T follicular helper cell (primary cell): ENCODE results near the gene KRT84.
"Not testable (repeated sequence)": the region's sequence is repeated elsewhere in the genome, so short reads cannot be mapped to it uniquely, and the experiment has no call there.

ENCODE experiments used
- DNase-seq: peaks from one replicate; pipeline ENCODE4 v3.0.0-alpha.2; 2020; ENCODE audit warnings: low read depth

KRT84 gene

DNA sequence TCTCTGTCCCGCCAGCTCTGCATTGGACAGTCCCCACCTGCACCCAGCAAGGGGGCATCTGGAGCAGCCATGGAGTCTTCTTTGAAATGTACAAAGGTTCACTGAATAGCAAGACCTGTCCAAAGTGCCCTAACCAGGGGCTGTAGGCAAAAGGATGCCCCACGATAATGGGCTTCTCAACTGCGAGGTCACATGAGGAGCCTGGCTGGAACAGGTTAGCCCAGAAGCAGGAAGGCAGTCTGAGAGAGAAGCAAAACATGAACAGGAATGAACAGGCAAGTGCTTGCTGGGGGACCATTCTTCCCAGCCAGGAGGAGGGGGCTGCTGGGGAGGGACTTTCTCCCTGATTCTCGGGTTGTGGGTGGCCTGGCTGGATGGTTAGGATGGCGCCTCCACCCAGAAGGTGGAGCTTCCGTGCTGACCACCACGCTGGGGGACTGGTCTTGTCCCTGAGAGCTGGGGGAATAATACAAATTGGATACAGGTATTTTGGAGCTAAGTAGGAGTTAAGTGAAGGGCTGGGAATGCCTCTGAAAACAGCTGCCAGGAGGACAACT, 25.3 kb downstream of the KRT84 start:
- DNase-seq = no peak

DNA sequence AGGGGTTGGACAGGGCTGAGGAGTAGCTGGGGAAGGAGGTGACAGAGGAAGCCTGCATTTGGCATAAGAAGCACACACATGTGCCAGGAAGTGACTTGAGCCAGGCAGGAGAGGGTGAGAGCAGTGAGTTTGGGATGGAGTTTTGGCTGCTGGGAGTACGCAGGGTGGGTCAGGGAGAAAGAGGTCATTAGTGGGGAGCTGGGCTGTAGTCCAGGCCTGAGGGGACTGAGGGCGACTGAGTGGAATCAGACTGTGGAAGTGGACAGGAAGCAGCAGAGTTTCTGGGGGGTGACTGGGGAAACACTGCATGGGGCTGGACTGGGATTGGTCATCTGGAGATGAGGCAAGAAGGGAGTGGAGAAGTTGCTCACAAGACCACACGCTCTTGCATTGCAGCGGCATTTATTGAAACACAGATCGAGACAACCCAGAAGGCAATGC, 25.8 kb downstream of the KRT84 start:
- no peak for DNase-seq

DNA sequence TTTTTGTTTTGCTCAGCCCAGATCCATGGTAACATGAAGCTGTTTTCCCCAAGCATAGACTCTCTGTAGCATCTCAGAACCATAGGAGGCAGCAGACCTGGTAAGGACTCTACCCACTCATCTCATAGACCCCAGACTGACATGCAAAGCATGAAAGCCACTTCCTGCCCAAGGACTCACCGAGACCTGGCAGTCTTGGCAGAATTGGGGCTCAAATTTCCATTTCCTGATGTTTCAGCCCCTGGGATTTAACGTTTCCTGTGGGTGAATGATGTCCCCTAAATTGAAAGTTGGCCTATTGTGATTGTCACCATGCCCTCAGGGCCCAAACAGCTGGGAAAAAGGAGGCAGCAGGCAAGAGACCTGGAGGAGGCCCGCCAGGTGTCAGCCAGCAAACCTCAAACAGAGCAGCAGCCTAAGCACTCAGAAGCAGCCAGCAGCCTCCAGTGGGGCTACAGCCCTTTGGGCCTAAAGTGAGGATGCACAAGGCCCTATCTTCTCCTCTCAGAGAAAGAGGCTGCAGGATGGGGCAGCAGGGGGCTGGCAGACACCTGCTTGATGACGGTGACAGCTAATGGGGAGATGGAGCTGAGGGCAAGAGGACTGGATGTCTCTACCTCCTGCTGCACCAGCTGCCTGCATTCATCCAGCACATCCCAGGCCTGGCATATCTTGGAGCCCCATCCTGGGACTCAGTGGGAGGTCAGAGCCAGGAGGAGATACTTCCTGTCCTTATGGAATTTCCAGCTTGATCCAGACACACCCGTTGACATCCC, 26.7 kb downstream of the KRT84 start:
- no peak for DNase-seq

DNA sequence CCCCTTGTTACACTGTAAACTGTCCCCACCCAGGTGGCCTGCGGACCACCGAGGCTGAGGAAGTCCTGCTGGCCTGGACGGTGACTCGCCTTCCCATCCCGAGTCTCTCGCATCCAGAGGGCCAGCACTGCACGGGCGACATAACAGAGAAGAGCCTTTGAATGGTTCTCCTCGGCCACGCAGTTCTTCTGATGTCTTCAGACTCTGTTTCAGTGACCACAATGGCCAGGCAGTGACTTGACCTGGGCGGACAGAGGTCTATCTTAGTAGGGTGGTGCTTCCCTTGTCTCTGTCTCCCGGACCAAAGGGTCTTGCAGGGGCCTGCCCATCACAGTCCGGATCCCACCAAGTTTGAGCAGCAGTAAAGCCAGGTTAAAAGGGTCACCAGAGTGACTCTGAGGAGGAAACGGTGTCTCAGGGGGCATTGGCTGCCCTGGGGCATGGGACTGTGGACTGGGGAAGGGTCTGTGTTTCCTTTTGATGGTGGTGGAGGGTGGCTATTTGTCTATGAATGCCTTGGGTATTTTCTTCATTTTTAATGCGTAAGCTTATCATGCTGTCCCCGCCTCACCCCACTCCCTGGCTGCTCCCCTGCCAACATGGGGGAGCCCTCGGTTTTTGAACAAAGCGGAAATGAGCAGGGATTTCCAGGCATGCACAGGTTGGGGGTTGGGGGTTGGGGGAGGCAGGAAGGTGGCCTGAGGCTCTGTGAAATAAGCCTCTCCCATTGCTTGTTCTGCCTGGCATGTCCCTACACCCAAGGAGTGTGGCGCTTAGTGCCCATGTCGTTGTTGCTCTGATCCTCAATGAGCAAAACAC, 28.5 kb downstream of the KRT84 start:
- DNase-seq = no peak

DNA sequence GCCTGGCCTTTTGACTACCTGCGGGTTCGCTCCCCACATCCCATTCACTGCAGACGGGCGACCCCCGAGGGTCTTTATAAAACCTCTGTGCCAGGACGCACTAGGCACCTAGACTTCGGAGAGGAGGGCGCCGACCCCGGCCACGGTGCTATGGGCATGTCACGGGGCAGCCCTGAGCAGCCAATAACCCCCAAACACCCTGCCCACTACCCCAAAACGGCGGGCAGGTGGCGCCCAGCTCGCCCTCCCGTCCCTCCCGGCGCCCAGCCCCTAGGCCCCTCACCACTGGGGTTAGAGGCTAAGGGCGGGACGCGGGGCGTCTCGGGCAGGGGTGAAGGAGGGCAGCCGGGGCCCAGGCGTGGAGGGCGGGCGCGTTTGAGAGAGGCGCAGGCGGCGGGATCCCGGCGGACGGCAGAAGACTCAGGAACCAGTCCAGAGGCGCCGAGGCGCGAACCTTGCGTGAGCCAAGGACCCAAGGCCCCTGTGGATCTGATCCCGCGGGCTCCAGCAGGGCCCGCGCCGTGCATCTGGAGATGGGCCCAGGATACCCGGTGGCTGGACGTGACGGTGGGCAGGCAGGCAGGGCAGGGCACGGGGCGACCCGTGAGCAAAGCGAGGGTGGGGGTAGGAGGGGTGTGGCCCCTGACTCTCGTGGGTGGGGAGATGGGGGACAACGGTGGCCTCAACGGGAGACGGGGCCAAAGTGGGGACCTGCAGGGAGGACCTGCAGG, 29.3 kb downstream of the KRT84 start:
- DNase-seq = no peak

DNA sequence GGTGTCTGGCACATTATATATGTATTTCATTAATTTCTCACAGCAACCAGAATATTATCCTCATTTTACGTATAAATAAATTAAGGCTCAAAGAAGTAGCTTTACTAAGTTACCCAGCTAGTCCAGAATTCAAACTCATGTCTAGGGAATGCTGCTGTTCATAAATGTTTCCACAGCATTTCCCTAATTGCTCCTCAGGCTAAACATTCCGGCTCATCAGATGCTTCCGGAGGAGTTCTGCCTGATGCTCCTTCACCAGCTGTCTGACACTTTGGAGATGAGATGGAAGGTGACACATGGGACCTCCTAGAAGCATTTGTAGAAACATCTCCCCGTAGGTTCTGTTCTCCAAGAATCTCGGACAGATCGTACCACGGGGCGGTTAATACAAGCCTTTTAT, 30.3 kb downstream of the KRT84 start:
- no peak for DNase-seq

DNA sequence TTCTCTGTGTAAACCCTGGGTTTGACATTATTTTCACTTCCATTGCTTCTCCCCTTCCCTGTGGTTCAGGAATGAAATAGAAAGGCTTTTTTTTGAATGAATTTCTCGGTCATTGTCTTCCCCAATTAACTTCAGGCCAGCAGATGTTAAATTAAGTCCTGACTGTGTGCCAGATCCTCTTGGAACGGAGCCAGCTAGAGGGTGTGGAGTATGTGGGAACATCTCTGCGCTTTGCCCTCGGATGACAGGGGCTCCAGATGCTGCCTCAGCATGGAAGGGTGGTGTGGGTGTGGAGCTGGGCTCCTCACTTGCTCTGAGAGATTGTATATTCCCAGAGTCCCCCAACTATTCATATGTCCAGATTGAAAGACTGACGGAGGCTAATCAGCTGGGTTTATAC, 31.3 kb downstream of the KRT84 start:
- no peak for DNase-seq

DNA sequence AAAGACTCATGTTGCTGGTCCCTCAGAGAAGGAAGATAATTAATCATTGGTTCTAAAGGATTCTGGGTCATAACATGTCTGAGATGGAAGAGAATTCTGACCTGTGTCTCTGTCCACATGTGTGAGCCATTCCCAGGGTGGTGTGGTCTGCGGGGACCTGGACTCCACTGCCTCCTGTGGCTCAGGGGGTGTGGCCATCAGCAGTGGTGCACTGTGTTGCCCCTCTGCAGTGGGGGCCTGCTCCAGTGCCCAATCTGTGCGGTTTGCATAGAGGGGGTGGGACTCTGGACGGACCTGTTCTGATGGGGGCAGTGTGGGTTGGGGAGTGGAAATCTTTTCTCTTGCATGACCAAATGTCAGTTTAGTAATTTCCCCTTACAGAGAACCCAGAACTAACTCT, 31.7 kb downstream of the KRT84 start:
- no peak for DNase-seq

DNA sequence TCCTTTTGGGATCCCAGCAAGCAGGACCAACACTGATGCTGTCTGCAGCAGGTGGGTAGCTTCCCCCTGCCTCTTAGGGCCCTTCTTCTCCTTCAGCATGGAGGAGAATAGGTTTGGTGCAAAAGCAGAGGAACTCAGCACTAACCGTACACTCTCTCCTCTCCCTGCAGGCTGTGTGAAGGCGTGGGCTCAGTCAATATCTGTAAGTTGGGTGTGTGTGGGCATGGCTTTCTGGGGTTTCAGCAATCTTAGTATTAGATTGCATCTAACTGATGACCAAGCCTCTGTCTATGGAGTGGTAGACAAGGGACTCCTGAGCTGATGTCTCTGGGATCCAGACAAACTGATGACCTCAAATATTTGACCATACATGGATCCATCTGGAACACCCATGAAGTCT, 32.5 kb downstream of the KRT84 start:
- no peak for DNase-seq

DNA sequence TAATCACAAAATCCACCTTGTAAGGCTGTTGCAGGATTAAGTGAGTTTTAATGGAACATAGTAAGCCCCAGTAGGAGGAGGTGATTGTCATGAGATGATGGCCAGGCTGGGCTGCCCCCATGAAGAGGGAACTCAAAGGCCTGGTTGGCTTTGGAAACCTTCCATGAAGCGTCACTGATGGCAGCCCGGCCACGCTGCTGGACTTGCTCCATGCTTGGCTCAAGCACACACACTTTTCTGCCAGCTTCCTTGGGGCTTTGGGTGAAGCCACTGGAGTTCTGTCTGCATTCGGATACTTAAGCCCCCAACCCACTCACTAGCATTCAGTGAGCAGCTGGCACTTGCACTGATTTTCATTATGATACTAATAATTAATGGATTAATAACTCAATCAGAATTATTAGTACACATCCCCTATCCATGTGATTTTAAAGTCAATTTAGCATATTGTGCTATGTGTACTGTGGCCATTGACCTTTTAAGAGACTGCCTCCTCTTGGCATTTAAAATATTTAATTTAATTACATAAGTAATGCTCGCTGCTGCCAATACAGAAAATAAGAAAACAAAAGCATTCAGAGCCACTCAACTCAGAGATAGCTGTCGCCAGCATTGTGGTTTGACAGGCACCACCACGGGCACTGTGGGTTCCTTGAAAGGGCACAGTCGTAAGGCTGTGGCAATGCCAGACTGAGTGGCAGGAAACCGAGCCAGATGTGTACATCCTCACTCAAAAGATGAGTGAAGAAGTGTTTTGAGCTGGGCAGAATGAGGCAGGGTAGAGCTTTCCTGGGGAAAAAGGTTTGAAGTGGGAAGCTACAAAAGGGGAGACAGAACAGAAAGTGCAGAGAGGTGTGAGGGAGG, 34.0 kb downstream of the KRT84 start:
- DNase-seq = peak; percentile 24

DNA sequence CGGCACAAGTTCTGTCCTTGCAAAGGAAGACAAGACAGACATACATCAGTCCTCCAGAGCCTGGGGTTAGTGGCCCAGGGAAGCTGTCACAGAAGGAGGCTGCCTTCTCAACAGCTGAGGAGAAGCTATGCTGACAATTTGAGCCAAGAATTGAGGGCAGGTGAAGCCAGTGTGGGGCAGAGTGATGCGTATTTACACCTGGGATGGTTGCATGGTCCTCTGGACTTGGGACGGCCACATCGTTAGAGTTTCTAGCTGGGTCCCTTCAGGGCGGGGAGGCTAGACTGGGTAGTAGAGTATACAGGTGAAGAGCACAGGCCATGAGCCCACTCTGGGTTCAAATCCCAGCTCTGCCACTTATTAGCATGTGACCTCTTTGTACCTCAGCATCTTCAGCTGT, 34.7 kb downstream of the KRT84 start:
- DNase-seq = no peak

DNA sequence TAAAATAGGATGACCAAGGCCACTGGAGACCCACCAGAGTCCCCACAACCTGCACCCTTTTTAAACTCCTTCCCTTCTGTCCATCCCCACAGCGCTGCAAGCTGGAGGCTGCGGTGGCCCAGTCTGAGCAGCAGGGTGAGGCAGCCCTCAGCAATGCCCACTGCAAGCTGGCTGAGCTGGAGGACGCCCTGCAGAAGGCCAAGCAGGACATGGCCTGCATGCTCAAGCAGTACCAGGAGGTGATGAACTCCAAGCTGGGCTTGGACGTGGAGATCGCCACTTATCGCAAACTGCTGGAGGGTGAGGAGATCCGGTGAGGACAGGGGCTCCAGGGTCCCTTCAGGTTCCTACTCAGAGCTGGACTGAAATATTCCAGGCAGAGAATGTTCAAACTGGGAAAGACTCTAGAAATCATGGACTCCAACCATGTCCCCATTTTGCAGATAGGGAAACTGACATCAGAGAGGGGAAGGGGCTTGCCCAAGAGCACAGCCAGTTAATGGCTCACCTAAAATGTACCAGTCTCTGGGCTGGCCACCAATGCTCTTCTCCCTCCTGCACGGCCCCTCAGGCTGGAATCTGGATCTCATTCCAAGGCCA, 35.3 kb downstream of the KRT84 start:
- DNase-seq = no peak

DNA sequence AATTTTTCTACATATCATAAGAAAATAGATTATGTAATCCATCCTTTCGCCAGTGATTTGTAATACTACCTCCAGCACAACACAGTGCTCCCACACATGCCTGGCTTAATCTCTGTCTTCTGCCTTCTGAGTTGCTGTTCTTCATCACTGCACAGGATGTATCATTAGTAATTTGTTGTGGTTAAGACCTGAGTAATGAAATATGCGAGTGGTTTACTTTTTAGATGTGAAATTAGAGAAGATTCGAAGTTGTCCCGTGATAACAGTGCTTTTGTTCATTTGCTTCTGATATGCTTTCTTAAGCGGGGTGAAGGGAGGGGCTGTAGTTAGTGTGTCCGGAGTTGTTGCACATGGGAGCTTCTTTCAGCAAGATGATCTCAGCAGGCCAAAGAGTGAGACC, 36.3 kb downstream of the KRT84 start:
- no peak for DNase-seq

DNA sequence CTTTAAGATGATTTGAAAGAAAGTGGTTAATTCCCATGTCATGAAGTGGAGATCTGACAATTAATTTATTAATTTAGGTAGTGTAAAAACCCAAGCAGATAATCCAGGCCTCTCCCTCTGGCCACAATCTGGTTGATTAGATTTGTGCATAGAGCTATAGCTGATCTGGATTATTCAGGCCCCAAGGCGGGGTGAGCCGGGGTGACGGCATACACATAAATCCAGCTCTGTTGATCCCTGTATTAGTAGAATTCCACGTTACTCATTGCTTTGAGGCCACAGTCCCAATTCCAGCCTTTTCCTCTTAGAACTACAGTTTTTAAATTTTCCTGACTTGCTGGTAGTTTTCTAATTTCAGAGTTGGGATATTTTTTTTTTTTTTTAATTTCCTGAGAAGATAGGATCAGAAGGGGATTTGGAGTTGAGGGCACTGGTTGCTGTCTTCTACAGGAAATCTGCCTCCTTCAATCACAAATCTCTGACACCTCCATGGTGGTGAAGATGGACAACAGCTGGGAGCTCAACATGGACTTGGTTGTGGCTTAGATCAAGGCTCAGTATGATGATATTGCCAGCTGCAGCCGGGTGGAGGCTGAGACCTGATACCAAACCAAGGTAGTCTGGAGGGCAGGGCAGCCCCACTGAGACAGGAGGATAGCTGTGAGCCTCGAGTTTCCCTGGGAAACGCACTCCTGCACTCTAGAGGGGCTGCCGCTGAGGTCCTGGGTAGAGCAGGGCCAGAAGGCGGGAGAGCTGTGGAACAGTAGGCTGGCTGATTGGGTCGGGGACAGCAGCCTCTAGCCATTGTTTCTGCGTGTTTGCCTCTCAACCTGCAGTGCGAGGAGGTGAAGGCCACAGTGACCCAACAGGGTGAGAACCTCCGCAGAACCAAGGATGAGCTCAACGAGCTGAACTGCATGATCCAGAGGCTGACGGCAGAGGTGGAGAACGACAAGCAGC, 37.6 kb downstream of the KRT84 start:
- DNase-seq = no peak

DNA sequence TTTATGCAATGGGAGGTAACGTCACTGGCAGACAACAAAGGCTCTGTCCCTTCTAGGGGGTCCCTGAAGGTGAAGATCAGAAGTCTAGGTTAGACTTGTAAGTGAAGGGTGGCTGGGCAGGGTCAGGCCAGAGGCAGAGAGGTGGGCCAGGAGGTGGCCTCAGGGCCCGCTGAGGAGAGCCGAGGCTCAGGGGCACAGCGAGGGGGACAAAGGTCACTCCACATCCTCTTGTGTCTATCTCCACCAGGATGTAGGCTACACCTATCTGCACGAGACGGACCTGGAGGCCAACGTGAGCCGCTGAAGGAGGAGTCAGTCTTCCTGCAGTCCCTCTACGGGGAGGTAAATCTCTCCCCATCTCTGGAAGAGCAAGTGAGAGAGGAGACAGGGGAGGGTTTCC, 38.4 kb downstream of the KRT84 start:
- DNase-seq = no peak

DNA sequence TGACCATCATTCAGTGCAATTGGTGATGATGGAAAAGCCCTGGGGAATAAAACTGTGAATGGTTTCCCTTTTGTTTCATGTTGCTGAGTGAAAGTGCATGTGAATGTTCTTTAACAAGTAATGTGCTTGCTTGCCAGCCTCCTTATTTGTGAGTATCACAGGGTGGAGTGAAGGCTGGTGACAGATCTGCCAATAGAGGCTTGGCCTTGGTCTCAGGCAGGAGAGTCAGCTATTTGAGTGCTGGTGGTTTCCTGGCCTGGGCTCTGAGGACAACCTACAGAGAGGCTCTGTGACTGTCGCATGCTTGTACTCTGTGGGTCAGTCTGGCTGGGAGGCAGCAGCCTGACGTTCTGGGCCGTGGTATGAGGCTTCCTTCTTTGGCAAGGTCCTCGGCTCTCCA, 38.9 kb downstream of the KRT84 start:
- DNase-seq = no peak

DNA sequence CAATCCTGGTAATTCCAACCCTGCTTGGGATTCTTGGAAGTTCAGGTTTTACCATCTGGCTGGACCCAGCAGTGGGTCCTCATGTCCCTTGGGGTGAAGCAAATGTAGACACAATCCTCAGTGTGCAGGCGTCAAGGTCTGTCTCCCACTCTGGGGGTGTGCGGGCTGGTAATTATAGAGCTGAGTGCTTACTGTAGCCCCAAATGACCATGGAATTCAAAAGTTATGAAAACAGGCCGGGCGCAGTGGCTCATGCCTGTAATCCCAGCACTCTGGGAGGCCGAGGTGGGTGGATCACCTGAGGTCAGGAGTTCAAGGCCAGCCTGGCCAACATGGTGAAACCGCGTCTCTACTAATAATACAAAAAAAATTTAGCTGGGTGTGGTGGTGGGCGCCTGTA, 40.4 kb downstream of the KRT84 start:
- not testable (repeated sequence) for DNase-seq

DNA sequence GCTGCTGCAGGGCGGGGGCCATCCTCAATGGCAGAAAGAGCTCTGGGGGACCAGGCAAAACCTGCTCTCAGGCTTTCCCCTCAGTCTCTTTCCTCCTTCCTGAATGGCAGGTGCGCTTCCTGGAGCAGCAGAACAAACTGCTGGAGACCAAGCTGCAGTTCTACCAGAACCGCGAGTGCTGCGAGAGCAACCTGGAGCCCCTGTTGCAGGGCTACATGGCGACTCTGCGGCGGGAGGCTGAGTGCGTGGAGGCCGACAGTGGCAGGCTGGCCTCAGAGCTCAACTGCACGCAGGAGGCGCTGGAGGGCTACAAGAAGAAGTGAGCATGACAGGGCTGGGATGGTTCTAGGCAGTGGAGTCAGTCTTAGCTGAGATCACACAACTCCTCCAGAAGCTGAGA, 41.3 kb downstream of the KRT84 start:
- no peak for DNase-seq

DNA sequence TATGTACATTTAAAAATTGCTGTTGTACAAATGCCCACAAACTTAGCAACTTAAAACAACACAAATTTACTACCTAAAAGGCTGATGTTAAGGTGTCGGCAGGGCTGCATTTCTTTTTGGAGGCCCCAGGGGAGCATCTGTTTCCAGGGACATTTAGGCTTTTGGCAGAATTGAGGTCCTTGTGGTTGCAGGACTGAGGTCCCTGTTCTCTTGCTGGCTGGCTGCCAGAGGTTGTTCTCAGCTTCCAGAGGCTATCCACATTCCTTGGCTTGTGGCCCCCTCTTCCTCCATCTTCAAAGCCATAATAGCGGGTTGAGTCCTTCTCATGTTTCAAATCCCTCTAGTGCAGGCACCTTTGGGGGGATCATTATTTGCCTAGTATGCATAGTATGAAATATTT, 41.9 kb downstream of the KRT84 start:
- no peak for DNase-seq
